Left cardiac atrium (tissue), 4 donors: ENCODE results near the gene UBE2E2. TPM values are rescaled to one million over a fixed set of nuclear protein-coding genes. Genes with fewer than 3 reads are reported as not detected.
"Not testable (repeated sequence)": the region's sequence is repeated elsewhere in the genome, so short reads cannot be mapped to it uniquely, and the experiment has no call there.

Source experiments
- ATAC-seq, 2 donors: fragments of 200-7000 bp; cut with Tn5 transposase; one replicate each; pipeline ENCODE4 v1.9.1; 2020; ENCODE audit warnings: mild to moderate bottlenecking in 2 of 2, moderate library complexity in 2 of 2
- DNase-seq: peaks from one replicate; pipeline ENCODE4 v3.0.0-alpha.2; 2020
- intact Hi-C, 2 donors: fragments of 100-400 bp; cut with DNase I; formaldehyde crosslinking; loops; one replicate each; pipeline versions ENCODE4 v1.14.1 to v1.15.1; 2022 to 2023
- total RNA-seq, 2 donors: library from RNA; stranded (reverse); fragmentation: NEBNext Ultra II Directional; extraction: Animal tissue kit (Norgen Biotek cat#: 25700); gene quantifications; one replicate each; pipeline ENCODE4 v1.2.1, GENCODE V29; 2021
- donor health status: DM: no; HTN: yes; CAD: no.
- donor health status: DM: no; HTN: yes; CAD: no; lungs with severe emphysema.
- donor health status: DM: yes; HTN: yes; CAD: no.
- donor health status: Dilated cardiomyopathy.

Gene UBE2E2
- total RNA-seq, 2 donors from 2014 or later: 45.6 to 54.0 TPM

GRCh38 chr3:23612296-23612891, 409.3 kb downstream of the UBE2E2 start:
- ATAC-seq (peak; percentile 78 to 81), DNase-seq (peak; percentile 34)
- intact Hi-C loops: no loop called here

DNA sequence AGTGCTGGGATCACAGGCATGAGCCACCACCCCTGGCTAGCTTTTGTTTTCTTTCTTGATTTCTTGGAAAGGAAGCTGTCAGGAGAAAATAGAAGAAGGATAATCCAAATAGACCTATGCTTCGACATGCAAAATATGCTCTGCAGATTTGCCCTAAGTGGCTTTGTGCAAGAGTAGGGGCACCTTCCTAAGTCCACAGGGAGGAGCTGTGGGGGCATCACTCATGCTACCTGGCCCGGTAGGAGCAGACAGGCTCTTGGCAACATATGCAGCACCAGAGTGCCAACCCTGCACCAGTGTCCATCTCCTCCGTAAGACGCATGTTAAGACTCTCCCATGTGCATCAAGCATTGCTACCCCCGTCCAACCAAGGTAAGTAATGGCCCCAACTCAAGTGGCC, 411.9 kb downstream of the UBE2E2 start:
- intact Hi-C loops: no loop called here
- DNase-seq: no peak

GRCh38 chr3:23618475-23618874, 415.3 kb downstream of the UBE2E2 start:
- DNase-seq, intact Hi-C loops, ATAC-seq: not testable (repeated sequence)

More for the DNA sequence above, 411.9 kb downstream of the UBE2E2 start:
- ATAC-seq: no peak

DNA sequence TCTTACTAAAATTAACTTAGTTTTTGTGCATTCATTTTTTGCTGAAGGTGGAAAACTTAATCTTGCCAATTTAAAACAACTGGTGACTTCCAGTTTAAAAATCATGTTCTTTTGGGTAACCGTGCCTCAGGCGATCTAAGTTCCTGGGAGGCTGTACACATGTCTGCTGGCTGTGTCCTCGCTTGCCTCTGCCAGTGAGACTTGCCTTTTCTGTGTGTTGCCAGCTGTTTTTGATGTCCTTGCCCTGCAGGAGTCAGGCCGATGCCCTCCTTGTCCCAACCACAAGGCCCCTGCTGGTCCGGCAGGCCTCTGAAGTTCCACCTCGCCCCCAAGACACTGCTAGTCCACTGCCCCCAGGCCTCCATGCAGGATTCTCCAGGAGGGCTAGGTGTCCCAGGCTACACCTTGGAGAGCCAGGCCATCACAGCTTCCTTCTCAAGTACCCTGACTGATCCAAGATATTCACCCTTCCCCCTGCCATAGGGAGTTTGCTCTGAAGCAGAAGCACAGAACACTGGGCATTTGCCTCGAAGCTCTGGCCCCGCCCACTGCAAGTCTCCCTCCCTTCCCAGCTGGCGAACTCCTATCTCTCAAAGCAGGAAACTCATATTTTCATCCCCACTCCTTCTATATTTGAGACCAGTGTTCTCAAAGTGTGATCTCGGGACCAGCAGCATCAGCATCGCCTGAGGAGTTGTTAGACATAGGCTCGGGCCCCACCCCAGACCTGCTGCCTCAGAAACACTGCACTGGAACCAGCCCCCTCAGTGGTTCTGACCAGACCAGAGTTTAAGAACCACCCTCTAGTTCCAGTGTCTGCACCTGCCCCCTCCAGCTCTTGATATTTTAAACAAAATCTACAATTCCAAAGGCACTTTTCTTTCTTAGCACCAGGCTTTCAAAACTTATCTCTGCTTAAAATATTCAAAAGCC, 416.8 kb downstream of the UBE2E2 start:
- DNase-seq (peak; percentile 34), ATAC-seq (peak; percentile 31 to 59)
- intact Hi-C loops: no loop called here

DNA sequence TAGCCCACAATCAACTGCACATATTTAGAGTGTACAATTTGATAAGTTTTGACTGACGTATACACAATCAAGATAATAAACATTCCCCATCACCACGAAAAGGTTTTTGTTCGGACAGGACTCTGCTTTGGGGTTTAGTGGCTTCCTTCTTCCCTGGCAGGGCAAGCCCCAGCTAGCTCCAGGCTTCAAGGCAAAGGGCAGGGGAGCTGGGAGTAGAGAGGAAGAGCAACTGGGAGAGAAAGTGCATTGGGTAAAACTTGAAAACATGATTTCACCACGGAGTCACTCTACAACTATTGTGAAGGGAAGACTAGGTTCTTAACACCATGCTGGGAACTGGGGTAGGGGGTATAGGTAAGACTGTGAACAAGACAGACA, 417.5 kb downstream of the UBE2E2 start:
- DNase-seq: no peak
- intact Hi-C loops: no loop called here
- ATAC-seq: no peak

- no peak for DNase-seq
- ATAC-seq: no peak
- intact Hi-C loops: no loop called here
Observed at GRCh38 chr3:23623844-23624243, 420.7 kb downstream of the UBE2E2 start.

- intact Hi-C loops: no loop called here
- DNase-seq (no peak), ATAC-seq (no peak)
Observed at GRCh38 chr3:23624305-23624704, 421.2 kb downstream of the UBE2E2 start.

DNA sequence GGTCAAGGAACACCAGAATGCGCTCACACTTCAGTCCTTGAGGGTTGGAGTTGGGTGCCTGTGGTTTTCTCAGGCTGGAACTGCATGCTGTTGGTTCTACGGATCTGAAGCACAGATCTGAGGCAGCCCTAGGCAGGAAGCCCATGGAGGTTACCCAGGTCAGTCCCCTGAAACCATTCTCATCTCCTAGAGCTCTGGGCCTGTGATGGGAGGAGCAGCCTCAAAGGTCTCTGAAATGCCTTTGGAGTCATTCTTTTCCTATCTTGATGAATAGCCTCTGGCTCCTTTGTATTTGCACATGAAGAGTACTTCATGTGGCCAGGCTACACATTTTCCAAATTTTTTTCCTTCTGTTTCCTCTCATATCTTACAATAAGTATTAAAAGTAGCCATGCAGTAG, 423.3 kb downstream of the UBE2E2 start:
- intact Hi-C loops: no loop called here
- DNase-seq: no peak
- no peak for ATAC-seq

DNA sequence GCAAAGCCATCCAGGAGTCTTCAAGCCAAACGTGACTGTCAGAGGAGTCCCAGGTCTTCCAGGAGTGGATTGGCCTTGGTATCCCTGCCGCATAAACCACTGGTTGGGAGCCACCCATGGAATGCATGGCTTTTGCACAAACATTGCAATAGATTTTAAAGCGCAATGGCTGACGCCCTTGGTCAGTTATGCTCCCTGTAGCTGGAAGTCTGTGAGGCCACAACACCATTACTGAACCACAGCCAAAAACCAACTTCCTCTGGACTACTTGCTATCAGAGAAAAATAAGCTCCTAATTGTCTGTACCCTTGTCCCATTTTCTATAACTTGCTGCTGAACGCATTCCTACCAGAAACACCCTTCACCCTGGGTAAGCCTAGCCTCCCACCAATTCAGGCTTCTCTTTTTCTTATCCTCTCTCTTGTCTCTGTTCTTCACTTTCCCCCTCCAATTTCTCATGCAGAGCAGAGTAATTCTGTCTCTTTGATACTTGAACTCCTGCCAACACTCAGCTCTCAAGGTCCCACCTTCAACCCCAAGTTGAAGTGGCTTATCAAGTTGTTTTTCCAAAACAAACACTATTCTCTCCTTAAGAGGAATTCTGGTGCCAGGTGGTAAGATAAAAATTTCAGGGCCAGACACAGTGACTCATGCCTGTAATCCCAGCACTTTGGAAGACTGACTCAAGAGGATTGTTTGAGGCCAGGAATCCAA, 426.2 kb downstream of the UBE2E2 start:
- DNase-seq (no peak), ATAC-seq (peak; percentile 23 to 75)
- intact Hi-C loops: no loop called here

DNA sequence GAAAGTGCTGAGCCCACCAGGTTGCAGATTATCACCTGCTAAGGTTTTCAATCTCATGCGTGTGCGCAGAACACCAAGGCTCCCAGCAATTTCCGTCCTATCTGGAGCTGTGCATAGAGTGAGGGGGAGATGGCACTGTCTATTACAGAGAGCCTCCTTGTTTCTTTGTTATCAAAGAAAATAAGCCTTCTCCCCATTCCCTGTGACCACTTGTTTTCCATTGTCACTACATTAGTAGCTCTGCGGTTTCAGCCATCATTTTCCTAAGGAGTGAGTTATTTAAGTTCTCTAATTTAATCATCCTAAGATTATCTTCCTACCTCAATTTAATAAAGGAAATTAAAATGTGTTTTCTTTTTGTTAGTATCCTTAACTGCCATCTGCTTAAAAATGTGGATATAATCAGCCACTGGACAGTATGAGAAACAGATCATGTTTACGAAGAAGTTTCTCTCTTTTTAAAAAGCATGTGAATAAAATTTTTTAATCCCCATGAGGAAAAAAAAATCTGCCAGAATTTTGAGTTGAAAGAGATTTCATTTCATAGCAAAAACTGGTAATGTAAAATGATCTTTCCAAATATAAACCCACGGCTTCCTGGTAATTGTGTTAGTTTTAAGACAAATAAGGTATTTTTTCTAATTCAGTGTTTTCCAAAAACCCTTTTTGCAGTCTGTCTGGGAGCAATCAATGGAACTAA, 430.3 kb downstream of the UBE2E2 start:
- intact Hi-C loops: no loop called here
- ATAC-seq (no peak), DNase-seq (no peak)

GRCh38 chr3:23637339-23637738, 434.2 kb downstream of the UBE2E2 start:
- DNase-seq (no peak), ATAC-seq (no peak)
- intact Hi-C loops: no loop called here

DNA sequence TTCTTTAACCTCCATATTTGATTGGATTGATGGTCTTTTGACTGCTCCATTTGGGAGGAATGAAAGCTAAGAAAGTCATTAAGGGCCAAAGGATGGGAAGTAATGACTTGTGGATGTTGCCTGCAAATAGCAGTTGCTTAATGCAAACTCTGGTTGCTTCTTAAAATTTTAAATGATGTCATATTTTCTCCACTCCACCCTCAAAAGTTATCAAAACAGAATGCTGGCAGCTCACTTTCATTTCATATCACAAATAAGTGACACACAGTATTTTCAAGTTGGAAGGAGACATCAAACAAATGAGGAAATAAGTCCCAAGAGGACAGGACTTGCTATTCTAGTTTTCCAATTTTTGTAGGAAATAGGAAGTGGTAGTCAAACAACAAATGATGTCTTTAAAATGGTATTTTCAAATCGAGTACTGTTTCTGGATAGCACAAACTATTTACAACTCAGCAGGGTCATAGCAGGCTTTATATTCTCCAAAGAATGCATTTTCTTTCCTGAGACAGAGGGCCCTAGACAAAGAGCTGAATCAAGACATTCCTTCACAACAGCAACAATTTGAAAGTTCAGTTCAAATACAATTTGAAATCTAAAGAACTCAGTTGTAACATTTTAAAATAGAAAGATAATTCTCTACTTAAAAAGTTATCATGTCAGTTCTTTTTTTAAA, 437.5 kb downstream of the UBE2E2 start:
- no peak for ATAC-seq
- no peak for DNase-seq
- intact Hi-C loops: no loop called here
